ENCODE measurements around the gene PLN. TPM values are rescaled to one million over a fixed set of nuclear protein-coding genes. Genes with fewer than 3 reads are reported as not detected.

The PLN gene
- total RNA-seq, 1 experiment from 2014 or later: not detected

DNA sequence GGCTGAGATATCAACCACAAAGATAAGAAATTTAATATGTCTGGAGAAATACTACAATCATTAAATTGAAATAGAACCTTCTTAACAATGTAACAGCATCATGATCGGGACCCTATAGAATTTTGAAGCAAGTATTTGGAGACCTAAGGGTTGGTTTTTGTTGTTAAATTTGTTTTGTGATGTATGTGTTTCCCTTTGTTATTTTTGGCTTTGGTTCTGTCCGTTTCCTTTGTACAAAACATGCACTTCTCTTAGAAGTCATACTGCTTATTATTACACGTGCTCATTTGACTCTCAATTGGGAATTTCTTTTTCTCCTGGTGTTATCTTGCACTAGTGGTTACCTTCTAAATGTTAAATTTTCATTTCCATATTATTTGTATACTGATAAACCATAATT is 4.0 kb upstream of the PLN start:
- ChIA-PET CTCF (no interaction called here), POLR2A (no interaction called here)
- DNase-seq (ENCODE audit: low spot score): no peak
- TF ChIP-seq MXD4 (CRISPR knock-in tag; IDR thresholded peaks at IDR 0.05; ENCODE audit: borderline replicate concordance): no peak
- TF ChIP-seq, protein P1, sequence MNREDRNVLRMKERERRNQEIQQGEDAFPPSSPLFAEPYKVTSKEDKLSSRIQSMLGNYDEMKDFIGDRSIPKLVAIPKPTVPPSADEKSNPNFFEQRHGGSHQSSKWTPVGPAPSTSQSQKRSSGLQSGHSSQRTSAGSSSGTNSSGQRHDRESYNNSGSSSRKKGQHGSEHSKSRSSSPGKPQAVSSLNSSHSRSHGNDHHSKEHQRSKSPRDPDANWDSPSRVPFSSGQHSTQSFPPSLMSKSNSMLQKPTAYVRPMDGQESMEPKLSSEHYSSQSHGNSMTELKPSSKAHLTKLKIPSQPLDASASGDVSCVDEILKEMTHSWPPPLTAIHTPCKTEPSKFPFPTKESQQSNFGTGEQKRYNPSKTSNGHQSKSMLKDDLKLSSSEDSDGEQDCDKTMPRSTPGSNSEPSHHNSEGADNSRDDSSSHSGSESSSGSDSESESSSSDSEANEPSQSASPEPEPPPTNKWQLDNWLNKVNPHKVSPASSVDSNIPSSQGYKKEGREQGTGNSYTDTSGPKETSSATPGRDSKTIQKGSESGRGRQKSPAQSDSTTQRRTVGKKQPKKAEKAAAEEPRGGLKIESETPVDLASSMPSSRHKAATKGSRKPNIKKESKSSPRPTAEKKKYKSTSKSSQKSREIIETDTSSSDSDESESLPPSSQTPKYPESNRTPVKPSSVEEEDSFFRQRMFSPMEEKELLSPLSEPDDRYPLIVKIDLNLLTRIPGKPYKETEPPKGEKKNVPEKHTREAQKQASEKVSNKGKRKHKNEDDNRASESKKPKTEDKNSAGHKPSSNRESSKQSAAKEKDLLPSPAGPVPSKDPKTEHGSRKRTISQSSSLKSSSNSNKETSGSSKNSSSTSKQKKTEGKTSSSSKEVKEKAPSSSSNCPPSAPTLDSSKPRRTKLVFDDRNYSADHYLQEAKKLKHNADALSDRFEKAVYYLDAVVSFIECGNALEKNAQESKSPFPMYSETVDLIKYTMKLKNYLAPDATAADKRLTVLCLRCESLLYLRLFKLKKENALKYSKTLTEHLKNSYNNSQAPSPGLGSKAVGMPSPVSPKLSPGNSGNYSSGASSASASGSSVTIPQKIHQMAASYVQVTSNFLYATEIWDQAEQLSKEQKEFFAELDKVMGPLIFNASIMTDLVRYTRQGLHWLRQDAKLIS (CRISPR knock-in tag; IDR thresholded peaks at IDR 0.05; ENCODE audit: borderline replicate concordance): no peak
- no peak for TF ChIP-seq ZNF423 (CRISPR knock-in tag; IDR thresholded peaks at IDR 0.05)
- TF ChIP-seq, protein P2, sequence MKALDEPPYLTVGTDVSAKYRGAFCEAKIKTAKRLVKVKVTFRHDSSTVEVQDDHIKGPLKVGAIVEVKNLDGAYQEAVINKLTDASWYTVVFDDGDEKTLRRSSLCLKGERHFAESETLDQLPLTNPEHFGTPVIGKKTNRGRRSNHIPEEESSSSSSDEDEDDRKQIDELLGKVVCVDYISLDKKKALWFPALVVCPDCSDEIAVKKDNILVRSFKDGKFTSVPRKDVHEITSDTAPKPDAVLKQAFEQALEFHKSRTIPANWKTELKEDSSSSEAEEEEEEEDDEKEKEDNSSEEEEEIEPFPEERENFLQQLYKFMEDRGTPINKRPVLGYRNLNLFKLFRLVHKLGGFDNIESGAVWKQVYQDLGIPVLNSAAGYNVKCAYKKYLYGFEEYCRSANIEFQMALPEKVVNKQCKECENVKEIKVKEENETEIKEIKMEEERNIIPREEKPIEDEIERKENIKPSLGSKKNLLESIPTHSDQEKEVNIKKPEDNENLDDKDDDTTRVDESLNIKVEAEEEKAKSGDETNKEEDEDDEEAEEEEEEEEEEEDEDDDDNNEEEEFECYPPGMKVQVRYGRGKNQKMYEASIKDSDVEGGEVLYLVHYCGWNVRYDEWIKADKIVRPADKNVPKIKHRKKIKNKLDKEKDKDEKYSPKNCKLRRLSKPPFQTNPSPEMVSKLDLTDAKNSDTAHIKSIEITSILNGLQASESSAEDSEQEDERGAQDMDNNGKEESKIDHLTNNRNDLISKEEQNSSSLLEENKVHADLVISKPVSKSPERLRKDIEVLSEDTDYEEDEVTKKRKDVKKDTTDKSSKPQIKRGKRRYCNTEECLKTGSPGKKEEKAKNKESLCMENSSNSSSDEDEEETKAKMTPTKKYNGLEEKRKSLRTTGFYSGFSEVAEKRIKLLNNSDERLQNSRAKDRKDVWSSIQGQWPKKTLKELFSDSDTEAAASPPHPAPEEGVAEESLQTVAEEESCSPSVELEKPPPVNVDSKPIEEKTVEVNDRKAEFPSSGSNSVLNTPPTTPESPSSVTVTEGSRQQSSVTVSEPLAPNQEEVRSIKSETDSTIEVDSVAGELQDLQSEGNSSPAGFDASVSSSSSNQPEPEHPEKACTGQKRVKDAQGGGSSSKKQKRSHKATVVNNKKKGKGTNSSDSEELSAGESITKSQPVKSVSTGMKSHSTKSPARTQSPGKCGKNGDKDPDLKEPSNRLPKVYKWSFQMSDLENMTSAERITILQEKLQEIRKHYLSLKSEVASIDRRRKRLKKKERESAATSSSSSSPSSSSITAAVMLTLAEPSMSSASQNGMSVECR (CRISPR knock-in tag; IDR thresholded peaks at IDR 0.05; ENCODE audit: borderline replicate concordance): no peak
- TF ChIP-seq, protein P3, sequence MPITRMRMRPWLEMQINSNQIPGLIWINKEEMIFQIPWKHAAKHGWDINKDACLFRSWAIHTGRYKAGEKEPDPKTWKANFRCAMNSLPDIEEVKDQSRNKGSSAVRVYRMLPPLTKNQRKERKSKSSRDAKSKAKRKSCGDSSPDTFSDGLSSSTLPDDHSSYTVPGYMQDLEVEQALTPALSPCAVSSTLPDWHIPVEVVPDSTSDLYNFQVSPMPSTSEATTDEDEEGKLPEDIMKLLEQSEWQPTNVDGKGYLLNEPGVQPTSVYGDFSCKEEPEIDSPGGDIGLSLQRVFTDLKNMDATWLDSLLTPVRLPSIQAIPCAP (CRISPR knock-in tag; IDR thresholded peaks at IDR 0.05): no peak
- TF ChIP-seq, protein P4, sequence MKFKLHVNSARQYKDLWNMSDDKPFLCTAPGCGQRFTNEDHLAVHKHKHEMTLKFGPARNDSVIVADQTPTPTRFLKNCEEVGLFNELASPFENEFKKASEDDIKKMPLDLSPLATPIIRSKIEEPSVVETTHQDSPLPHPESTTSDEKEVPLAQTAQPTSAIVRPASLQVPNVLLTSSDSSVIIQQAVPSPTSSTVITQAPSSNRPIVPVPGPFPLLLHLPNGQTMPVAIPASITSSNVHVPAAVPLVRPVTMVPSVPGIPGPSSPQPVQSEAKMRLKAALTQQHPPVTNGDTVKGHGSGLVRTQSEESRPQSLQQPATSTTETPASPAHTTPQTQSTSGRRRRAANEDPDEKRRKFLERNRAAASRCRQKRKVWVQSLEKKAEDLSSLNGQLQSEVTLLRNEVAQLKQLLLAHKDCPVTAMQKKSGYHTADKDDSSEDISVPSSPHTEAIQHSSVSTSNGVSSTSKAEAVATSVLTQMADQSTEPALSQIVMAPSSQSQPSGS (CRISPR knock-in tag; IDR thresholded peaks at IDR 0.05; ENCODE audit: borderline replicate concordance, low read depth): no peak
- no peak for TF ChIP-seq ZNF396 (CRISPR knock-in tag; IDR thresholded peaks at IDR 0.05; ENCODE audit: borderline replicate concordance)
- no peak for TF ChIP-seq ELF4 (CRISPR knock-in tag; IDR thresholded peaks at IDR 0.05; ENCODE audit: low read depth)
- TF ChIP-seq ZNF121 (CRISPR knock-in tag; IDR thresholded peaks at IDR 0.05): no peak
- no peak for TF ChIP-seq TEAD1 (CRISPR knock-in tag; IDR thresholded peaks at IDR 0.05)
- TF ChIP-seq, protein P5, sequence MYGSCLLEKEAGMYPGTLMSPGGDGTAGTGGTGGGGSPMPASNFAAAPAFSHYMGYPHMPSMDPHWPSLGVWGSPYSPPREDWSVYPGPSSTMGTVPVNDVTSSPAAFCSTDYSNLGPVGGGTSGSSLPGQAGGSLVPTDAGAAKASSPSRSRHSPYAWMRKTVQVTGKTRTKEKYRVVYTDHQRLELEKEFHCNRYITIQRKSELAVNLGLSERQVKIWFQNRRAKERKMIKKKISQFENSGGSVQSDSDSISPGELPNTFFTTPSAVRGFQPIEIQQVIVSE (CRISPR knock-in tag; IDR thresholded peaks at IDR 0.05; ENCODE audit: borderline replicate concordance): no peak
- TF ChIP-seq, protein P6, sequence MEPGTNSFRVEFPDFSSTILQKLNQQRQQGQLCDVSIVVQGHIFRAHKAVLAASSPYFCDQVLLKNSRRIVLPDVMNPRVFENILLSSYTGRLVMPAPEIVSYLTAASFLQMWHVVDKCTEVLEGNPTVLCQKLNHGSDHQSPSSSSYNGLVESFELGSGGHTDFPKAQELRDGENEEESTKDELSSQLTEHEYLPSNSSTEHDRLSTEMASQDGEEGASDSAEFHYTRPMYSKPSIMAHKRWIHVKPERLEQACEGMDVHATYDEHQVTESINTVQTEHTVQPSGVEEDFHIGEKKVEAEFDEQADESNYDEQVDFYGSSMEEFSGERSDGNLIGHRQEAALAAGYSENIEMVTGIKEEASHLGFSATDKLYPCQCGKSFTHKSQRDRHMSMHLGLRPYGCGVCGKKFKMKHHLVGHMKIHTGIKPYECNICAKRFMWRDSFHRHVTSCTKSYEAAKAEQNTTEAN (CRISPR knock-in tag; IDR thresholded peaks at IDR 0.05): no peak
- TF ChIP-seq NFATC4 (CRISPR knock-in tag; IDR thresholded peaks at IDR 0.05): no peak
- TF ChIP-seq, protein P7, sequence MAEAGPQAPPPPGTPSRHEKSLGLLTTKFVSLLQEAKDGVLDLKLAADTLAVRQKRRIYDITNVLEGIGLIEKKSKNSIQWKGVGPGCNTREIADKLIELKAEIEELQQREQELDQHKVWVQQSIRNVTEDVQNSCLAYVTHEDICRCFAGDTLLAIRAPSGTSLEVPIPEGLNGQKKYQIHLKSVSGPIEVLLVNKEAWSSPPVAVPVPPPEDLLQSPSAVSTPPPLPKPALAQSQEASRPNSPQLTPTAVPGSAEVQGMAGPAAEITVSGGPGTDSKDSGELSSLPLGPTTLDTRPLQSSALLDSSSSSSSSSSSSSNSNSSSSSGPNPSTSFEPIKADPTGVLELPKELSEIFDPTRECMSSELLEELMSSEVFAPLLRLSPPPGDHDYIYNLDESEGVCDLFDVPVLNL (CRISPR knock-in tag; IDR thresholded peaks at IDR 0.05; ENCODE audit: borderline replicate concordance, low read depth): no peak
- TF ChIP-seq, protein P8, sequence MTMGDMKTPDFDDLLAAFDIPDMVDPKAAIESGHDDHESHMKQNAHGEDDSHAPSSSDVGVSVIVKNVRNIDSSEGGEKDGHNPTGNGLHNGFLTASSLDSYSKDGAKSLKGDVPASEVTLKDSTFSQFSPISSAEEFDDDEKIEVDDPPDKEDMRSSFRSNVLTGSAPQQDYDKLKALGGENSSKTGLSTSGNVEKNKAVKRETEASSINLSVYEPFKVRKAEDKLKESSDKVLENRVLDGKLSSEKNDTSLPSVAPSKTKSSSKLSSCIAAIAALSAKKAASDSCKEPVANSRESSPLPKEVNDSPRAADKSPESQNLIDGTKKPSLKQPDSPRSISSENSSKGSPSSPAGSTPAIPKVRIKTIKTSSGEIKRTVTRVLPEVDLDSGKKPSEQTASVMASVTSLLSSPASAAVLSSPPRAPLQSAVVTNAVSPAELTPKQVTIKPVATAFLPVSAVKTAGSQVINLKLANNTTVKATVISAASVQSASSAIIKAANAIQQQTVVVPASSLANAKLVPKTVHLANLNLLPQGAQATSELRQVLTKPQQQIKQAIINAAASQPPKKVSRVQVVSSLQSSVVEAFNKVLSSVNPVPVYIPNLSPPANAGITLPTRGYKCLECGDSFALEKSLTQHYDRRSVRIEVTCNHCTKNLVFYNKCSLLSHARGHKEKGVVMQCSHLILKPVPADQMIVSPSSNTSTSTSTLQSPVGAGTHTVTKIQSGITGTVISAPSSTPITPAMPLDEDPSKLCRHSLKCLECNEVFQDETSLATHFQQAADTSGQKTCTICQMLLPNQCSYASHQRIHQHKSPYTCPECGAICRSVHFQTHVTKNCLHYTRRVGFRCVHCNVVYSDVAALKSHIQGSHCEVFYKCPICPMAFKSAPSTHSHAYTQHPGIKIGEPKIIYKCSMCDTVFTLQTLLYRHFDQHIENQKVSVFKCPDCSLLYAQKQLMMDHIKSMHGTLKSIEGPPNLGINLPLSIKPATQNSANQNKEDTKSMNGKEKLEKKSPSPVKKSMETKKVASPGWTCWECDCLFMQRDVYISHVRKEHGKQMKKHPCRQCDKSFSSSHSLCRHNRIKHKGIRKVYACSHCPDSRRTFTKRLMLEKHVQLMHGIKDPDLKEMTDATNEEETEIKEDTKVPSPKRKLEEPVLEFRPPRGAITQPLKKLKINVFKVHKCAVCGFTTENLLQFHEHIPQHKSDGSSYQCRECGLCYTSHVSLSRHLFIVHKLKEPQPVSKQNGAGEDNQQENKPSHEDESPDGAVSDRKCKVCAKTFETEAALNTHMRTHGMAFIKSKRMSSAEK (CRISPR knock-in tag; IDR thresholded peaks at IDR 0.05; ENCODE audit: borderline replicate concordance): no peak
- Mint-ChIP-seq H3K27ac (no peak overlapping the region), H3K36me3 (no peaks in the 10 kb centered on the region), H3K4me3 (no peak overlapping the region), H3K4me1 (peaks cover 12% of the 10 kb centered on the region), H3K27me3 (ENCODE audit: low read depth) (no peaks in the 10 kb centered on the region; the same call in 1 of the 2 replicates), H3K9me3 (no peaks in the 10 kb centered on the region)
- ATAC-seq: no peak

Measured in WTC11 (cell line).